Mesothelial cell of epicardium (in vitro differentiated cells): ENCODE measurements around the gene FKBP7. TPM values are rescaled to one million over a fixed set of nuclear protein-coding genes. Genes with fewer than 3 reads are reported as not detected.
A peak's percentile ranks its signal among the peaks of the same experiment; 100 is the strongest.
"Not testable (repeated sequence)": the region's sequence is repeated elsewhere in the genome, so short reads cannot be mapped to it uniquely, and the experiment has no call there.

Experiments used
- DNase-seq, 2 experiments: peaks; one replicate each; pipeline ENCODE4 v3.0.0; 2021; ENCODE audit warnings: low spot score in 2 of 2; ENCODE audit not compliant: unreplicated experiment in 2 of 2
- H3K27ac Mint-ChIP-seq: 2 replicates; pipeline ENCODE4 v1.8.0; 2021; ENCODE audit warnings: mixed read lengths
- H3K27me3 Mint-ChIP-seq: 2 replicates; pipeline ENCODE4 v1.8.0; 2021; ENCODE audit warnings: low read depth, mixed read lengths
- H3K36me3 Mint-ChIP-seq: 2 replicates; pipeline ENCODE4 v1.8.0; 2021; ENCODE audit warnings: mixed read lengths
- H3K4me1 Mint-ChIP-seq: 2 replicates; pipeline ENCODE4 v1.8.0; 2021; ENCODE audit warnings: mixed read lengths
- H3K4me3 Mint-ChIP-seq: 2 replicates; pipeline ENCODE4 v1.8.0; 2021; ENCODE audit warnings: mild to moderate bottlenecking, moderate library complexity, mixed read lengths
- H3K9me3 Mint-ChIP-seq: 2 replicates; pipeline ENCODE4 v1.8.0; 2021; ENCODE audit warnings: mixed read lengths
- total RNA-seq: library from RNA; stranded (reverse); gene quantifications from 3 replicates; pipeline ENCODE4 v1.2.1, GENCODE V29; 2021
- TF ChIP-seq, protein P1 (sequence below): fragments of 200-600 bp; sonication (generic); IDR thresholded peaks from one replicate; pipeline ENCODE4 v1.5.0; 2021; ENCODE audit warnings: antibody characterized with exemption; ENCODE audit not compliant: unreplicated experiment

Gene FKBP7
- total RNA-seq, 1 donor from 2014 or later, result 49.7 TPM

DNA sequence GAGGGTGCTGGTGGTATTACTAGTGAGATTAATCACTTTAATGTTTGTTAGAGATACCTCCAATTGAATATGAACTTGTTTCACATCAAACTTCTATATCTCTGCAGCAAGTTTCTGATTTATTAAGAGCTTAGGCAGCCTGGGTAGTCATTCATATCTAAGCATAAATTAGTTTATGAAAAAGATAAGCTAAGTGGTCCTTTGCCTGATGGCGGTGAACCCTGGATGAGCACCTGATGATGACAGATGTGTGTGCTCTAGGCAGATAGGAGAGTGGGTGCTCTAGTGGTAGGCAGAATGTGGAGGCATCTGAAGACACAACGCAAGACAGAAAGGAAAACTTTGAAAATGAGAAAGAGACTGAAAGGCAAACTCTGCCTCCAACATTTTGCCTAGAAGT lies 5.0 kb downstream of the FKBP7 start:
- Mint-ChIP-seq H3K27me3 (no peaks in the 10 kb centered on the region), H3K4me1 (peaks cover 24% of the 10 kb centered on the region), H3K36me3 (no peaks in the 10 kb centered on the region), H3K27ac (peak overlapping the region; percentile 7), H3K9me3 (no peaks in the 10 kb centered on the region), H3K4me3 (no peak overlapping the region)
- no peak for DNase-seq
- TF ChIP-seq, protein P1, sequence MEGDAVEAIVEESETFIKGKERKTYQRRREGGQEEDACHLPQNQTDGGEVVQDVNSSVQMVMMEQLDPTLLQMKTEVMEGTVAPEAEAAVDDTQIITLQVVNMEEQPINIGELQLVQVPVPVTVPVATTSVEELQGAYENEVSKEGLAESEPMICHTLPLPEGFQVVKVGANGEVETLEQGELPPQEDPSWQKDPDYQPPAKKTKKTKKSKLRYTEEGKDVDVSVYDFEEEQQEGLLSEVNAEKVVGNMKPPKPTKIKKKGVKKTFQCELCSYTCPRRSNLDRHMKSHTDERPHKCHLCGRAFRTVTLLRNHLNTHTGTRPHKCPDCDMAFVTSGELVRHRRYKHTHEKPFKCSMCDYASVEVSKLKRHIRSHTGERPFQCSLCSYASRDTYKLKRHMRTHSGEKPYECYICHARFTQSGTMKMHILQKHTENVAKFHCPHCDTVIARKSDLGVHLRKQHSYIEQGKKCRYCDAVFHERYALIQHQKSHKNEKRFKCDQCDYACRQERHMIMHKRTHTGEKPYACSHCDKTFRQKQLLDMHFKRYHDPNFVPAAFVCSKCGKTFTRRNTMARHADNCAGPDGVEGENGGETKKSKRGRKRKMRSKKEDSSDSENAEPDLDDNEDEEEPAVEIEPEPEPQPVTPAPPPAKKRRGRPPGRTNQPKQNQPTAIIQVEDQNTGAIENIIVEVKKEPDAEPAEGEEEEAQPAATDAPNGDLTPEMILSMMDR, result no peak

DNA sequence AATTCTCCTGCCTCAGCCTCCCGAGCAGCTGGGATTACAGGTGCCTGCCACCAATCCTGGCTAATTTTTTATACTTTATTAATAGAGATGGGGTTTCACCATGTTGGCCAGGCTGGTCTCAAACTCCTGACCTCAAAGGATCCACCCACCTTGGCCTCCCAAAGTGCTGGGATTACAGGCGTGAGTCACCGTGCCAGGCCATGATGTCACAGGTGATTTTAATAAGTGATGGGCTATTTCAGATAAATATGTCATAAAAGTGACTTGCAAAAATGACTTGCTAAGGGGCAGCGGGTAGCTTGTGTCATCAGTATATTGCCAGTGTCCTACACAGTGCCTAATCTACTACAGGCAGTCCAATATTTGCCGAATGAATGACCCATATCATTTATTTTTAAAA lies 7.1 kb downstream of the FKBP7 start:
- H3K36me3 Mint-ChIP-seq, DNase-seq, H3K27ac Mint-ChIP-seq, H3K27me3 Mint-ChIP-seq, H3K4me3 Mint-ChIP-seq, H3K9me3 Mint-ChIP-seq: not testable (repeated sequence)
- H3K4me1 Mint-ChIP-seq, result peaks cover 14% of the 10 kb centered on the region

DNA sequence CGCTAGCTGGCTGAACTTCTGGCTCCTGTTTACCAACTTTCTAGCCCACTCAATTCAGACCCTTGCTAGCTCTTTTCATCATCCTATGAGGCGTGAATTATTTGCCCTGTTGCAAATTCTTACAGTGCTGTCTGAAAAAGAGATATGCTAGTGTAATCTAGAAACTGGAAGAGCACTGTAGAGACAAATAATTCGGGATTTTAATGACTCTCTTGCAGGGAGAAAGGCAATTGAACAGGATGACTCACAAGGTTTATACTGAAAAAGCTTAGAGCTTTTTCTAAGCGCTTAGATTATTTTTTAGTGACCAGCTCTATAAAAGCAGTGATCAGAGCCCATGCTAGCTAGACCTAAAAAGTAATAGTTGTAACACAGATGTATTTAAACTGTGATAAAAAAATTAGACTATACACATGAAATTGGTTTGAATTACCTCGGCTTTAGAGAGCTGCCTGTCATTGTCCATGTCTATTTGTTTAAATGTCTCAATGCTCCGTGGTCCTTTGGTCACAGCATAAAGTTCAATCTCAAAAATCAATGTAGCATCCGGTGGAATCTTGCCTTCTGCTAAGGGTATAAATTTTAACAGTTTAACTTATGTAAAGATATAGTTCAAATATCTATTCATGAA lies 9.1 kb downstream of the FKBP7 start:
- H3K27ac Mint-ChIP-seq, result no peak overlapping the region
- peaks cover 9% of the 10 kb centered on the region for H3K4me1 Mint-ChIP-seq
- TF ChIP-seq, protein P1, result no peak
- no peaks in the 10 kb centered on the region for H3K9me3 Mint-ChIP-seq
- no peak for DNase-seq
- no peaks in the 10 kb centered on the region for H3K27me3 Mint-ChIP-seq
- peaks cover 17% of the 10 kb centered on the region for H3K36me3 Mint-ChIP-seq
- no peak overlapping the region for H3K4me3 Mint-ChIP-seq

DNA sequence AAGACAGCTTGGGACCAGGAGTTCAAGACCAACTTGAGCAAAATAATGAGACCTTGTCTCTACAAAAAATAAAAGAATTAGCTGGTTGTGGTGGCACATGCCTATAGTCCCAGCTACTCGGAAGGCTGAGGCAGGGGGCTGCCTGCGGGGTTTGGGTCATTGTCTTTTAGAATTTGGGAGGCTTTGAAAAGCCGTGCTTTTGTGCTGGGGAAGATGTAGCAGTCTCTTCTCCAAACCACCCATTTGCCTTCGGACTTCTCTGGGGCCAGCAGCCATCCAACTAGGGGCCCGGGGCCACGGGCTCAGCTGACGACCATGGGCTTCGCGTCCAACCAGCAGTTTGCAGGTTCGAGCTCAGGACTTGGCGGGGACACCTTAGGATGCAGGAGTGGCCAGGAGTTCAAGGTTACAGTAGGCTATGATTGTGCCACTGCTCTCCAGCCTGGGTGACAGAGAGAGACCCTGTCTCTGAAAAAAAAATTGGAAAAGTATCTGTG lies 21.0 kb downstream of the FKBP7 start:
- Mint-ChIP-seq H3K4me1 (peaks cover 5% of the 10 kb centered on the region), H3K27me3 (no peaks in the 10 kb centered on the region), H3K9me3 (peaks cover 5% of the 10 kb centered on the region), H3K27ac (no peak overlapping the region), H3K4me3 (no peak overlapping the region), H3K36me3 (peaks cover 3% of the 10 kb centered on the region)
- no peak for DNase-seq
- TF ChIP-seq, protein P1, result no peak

DNA sequence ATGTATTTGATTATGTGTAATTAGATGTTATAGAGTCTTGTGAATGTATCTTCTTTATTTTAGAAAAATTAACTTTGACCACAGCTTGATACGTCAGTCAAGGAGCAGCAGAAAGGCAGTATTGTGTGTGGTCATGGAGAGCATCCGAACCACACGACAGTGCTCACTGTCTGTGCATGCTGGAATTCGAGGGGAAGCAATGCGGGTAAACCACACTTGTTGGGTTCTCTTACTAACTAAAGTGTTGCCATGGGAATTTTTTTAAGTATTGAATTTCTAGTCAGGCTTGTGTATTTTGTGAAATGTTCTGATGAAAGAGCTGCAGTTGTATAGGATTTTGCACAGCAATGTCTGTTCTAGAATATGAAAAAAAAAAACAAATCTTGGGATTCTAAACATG lies 22.5 kb downstream of the FKBP7 start:
- DNase-seq, result no peak
- no peak overlapping the region for H3K27ac Mint-ChIP-seq

DNA sequence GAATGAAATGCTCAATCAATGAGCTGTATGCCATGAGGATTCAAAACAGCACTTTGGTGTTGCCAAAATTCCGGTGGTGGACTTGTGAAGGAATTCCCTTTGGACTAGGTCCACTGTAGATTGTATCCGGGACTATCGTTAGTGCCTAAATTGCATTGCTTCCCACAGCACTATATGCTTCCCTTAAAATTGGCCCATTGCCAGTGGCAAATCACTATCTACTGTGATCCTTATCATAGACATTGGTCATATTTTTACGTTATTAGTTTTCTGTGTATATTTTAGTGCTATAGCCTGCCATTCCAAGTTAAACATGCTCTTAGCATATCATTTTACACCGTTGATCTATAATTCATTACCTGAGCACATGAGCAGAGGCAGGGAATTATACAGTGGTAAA lies 25.5 kb downstream of the FKBP7 start:
- TF ChIP-seq, protein P1, result no peak
- Mint-ChIP-seq H3K4me1 (peaks cover 34% of the 10 kb centered on the region), H3K27ac (no peak overlapping the region), H3K27me3 (no peaks in the 10 kb centered on the region), H3K4me3 (no peak overlapping the region), H3K9me3 (peaks cover 5% of the 10 kb centered on the region), H3K36me3 (peaks cover 11% of the 10 kb centered on the region)
- no peak for DNase-seq

More for the DNA sequence above, 22.5 kb downstream of the FKBP7 start:
- Mint-ChIP-seq H3K9me3 (peaks cover 5% of the 10 kb centered on the region), H3K4me3 (no peak overlapping the region), H3K4me1 (peaks cover 12% of the 10 kb centered on the region), H3K36me3 (peaks cover 3% of the 10 kb centered on the region), H3K27me3 (no peaks in the 10 kb centered on the region)
- TF ChIP-seq, protein P1, result no peak
